Left hindlimb (tissue), 1 donor: ENCODE measurements around the gene UXT.

Source experiments
- DNase-seq: peaks from one replicate; pipeline ENCODE4 v3.0.0-alpha.2; 2018

The UXT gene

GRCh38 chrX:47649271-47649670 is 9.7 kb downstream of the UXT start:
- DNase-seq, result no peak

GRCh38 chrX:47648376-47648775 is 10.6 kb downstream of the UXT start:
- DNase-seq, result no peak

GRCh38 chrX:47646636-47647035 is 12.3 kb downstream of the UXT start:
- DNase-seq, result no peak

- DNase-seq, result no peak
Measured at GRCh38 chrX:47645530-47645929, 13.4 kb downstream of the UXT start.

GRCh38 chrX:47644557-47645091 is 14.4 kb downstream of the UXT start:
- no peak for DNase-seq

- no peak for DNase-seq
Measured at GRCh38 chrX:47643926-47644325, 15.1 kb downstream of the UXT start.

GRCh38 chrX:47638816-47639215 is 20.2 kb downstream of the UXT start:
- DNase-seq, result no peak

GRCh38 chrX:47637546-47638195 is 21.3 kb downstream of the UXT start:
- no peak for DNase-seq

- no peak for DNase-seq
Measured at GRCh38 chrX:47634871-47635575, 24.0 kb downstream of the UXT start.

GRCh38 chrX:47633689-47634590 is 25.0 kb downstream of the UXT start:
- no peak for DNase-seq

- no peak for DNase-seq
Measured at GRCh38 chrX:47632666-47633065, 26.3 kb downstream of the UXT start.

GRCh38 chrX:47631676-47632075 is 27.3 kb downstream of the UXT start:
- no peak for DNase-seq

GRCh38 chrX:47629419-47630200 is 29.4 kb downstream of the UXT start, which contains the start of gene CFP:
Gene CFP, minus strand, starts transcription at chrX:47629930. Its CDS starts 86 bp downstream, at chrX:47629844.
- no peak for DNase-seq

- DNase-seq, result no peak
Measured at GRCh38 chrX:47628982-47629381, 30.0 kb downstream of the UXT start.

GRCh38 chrX:47625365-47625764 is 33.6 kb downstream of the UXT start:
- no peak for DNase-seq

- DNase-seq, result peak; percentile 68
Measured at GRCh38 chrX:47623540-47624027, 35.4 kb downstream of the UXT start.

- no peak for DNase-seq
Measured at GRCh38 chrX:47621851-47622250, 37.1 kb downstream of the UXT start.

- DNase-seq, result no peak
Measured at GRCh38 chrX:47620303-47620685, 38.7 kb downstream of the UXT start.

GRCh38 chrX:47619486-47620302 is 39.3 kb downstream of the UXT start, which contains the start of gene SYN1:
Gene SYN1, minus strand, starts transcription at chrX:47619857. Its CDS starts 129 bp downstream, at chrX:47619728.
- DNase-seq, result peak; percentile 75

- DNase-seq, result no peak
Measured at GRCh38 chrX:47618923-47619485, 40.0 kb downstream of the UXT start.

GRCh38 chrX:47614618-47615017 is 44.4 kb downstream of the UXT start:
- DNase-seq, result no peak
